Gastrocnemius medialis (tissue), 4 donors: ENCODE results near the gene CD68.

ENCODE experiments used
- POLR2A ChIP-seq, 2 donors: fragments of 450-650 bp; IDR thresholded peaks; one replicate each; pipeline ENCODE4 v1.6.1; 2017; ENCODE audit warnings: antibody characterized with exemption in 2 of 2, mild to moderate bottlenecking in 2 of 2, moderate library complexity in 2 of 2
- TF ChIP-seq, protein P1 (sequence below), 5 experiments: fragments of 450-650 bp in 3 of 5; fragments of 200-600 bp in 2 of 5; sonication (generic) in 2 of 5; IDR thresholded peaks in 4 of 5; conservative IDR thresholded peaks in 1 of 5; 1 replicate in 4 of 5; 2 replicates in 1 of 5; pipeline ENCODE4 v1.5.1; 2016 to 2019; ENCODE audit warnings: antibody characterized with exemption in 5 of 5, mild to moderate bottlenecking in 3 of 5, moderate library complexity in 3 of 5

DNA sequence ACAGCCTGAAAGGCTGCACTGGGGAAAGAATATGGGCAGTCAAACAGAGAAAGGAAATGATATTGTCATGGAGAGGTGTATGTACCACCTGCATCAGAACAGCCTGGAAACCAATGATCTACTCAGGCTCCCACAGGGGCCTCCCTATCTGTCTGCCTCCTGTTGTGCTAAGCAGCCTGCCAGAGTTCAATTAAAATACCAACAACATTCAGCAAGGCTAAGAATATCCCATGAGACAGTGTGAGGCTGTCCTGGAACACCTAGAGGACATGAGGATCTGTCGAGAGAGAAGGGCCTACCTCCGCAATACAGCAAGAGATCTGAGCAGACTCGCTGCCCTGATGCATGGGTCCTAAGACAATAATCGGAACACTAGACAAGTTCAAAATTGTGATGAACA lies 26.8 kb downstream of the CD68 start:
- no peak for TF ChIP-seq POLR2A (IDR thresholded peaks at IDR 0.05)
- TF ChIP-seq, protein P1, sequence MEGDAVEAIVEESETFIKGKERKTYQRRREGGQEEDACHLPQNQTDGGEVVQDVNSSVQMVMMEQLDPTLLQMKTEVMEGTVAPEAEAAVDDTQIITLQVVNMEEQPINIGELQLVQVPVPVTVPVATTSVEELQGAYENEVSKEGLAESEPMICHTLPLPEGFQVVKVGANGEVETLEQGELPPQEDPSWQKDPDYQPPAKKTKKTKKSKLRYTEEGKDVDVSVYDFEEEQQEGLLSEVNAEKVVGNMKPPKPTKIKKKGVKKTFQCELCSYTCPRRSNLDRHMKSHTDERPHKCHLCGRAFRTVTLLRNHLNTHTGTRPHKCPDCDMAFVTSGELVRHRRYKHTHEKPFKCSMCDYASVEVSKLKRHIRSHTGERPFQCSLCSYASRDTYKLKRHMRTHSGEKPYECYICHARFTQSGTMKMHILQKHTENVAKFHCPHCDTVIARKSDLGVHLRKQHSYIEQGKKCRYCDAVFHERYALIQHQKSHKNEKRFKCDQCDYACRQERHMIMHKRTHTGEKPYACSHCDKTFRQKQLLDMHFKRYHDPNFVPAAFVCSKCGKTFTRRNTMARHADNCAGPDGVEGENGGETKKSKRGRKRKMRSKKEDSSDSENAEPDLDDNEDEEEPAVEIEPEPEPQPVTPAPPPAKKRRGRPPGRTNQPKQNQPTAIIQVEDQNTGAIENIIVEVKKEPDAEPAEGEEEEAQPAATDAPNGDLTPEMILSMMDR (IDR thresholded peaks at IDR 0.05 in 4 of 5, conservative IDR thresholded peaks at IDR 0.05 in 1 of 5) = no peak
